Body of pancreas (tissue), 4 donors: ENCODE data around the gene ACSL1. TPM values are rescaled to one million over a fixed set of nuclear protein-coding genes. Genes with fewer than 3 reads are reported as not detected.
A peak's percentile ranks its signal among the peaks of the same experiment; 100 is the strongest.

Experiments used
- ATAC-seq: fragments of 150-250 bp; one replicate; pipeline ENCODE4 v1.9.1; 2016
- DNase-seq, 4 donors: peaks; one replicate each; pipeline ENCODE4 v3.0.0-alpha.2; 2019
- H3K27ac ChIP-seq, 4 donors: fragments of 200-600 bp; sonication (generic); 1 replicate in 3 of 4; 2 replicates in 1 of 4; pipeline versions ENCODE4 v1.5.1 to v1.6.1; 2016 to 2019; ENCODE audit warnings: mild to moderate bottlenecking in 1 of 4, mixed read lengths in 1 of 4, moderate library complexity in 1 of 4
- H3K27me3 ChIP-seq, 2 donors: fragments of 200-600 bp; sonication (generic); one replicate each; pipeline ENCODE4 v1.6.0; 2016; ENCODE audit warnings: mild to moderate bottlenecking in 1 of 2
- H3K36me3 ChIP-seq, 2 donors: fragments of 200-600 bp; sonication (generic); replicated peaks in 1 of 2; 2 replicates each; pipeline ENCODE4 v1.5.1; 2016; ENCODE audit warnings: low read depth in 2 of 2; ENCODE audit not compliant: insufficient read depth in 1 of 2
- H3K4me1 ChIP-seq: fragments of 200-600 bp; sonication (generic); one replicate; pipeline ENCODE4 v1.6.0; 2016
- H3K4me3 ChIP-seq, 2 donors: fragments of 200-600 bp; sonication (generic); 1 replicate in 1 of 2; 2 replicates in 1 of 2; pipeline ENCODE4 v1.5.1; 2016 to 2019
- H3K9me3 ChIP-seq, 3 donors: fragments of 200-600 bp; sonication (generic); 1 replicate in 2 of 3; 2 replicates in 1 of 3; pipeline ENCODE4 v1.5.1; 2016
- POLR2A ChIP-seq, 3 donors: fragments of 450-650 bp; IDR thresholded peaks; one replicate each; pipeline ENCODE4 v1.6.1; 2016; ENCODE audit warnings: antibody characterized with exemption in 3 of 3, mild to moderate bottlenecking in 2 of 3
- WGBS, 2 donors: methylation state at CpG; one replicate each; pipeline ENCODE4 v1.1.5; 2017; 5-methylcytosine and 5-hydroxymethylcytosine counted together
- intact Hi-C: fragments of 100-400 bp; cut with DNase I; formaldehyde crosslinking; loops from one replicate; pipeline ENCODE4 v1.15.1; 2023
- total RNA-seq, 2 donors: library from RNA; depleted of rRNA; stranded (reverse); fragments of >200 nt; gene quantifications; one replicate each; pipeline ENCODE4 v1.1.0, GENCODE V29; 2016
- TF ChIP-seq, protein P1 (sequence below), 7 experiments: fragments of 450-650 bp in 4 of 7; fragments of 200-600 bp in 3 of 7; sonication (generic) in 3 of 7; IDR thresholded peaks; one replicate each; pipeline ENCODE4 v1.5.1; 2016 to 2019; ENCODE audit warnings: antibody characterized with exemption in 7 of 7

Gene ACSL1
- total RNA-seq, 2 donors from 2014 or later = 36.6 to 193 TPM

GRCh38 chr4:184801781-184802696 is 23.7 kb downstream of the ACSL1 start:
- Histone ChIP-seq H3K27ac (no peak overlapping the region), H3K9me3 (no peaks in the 10 kb centered on the region), H3K4me3 (no peak overlapping the region), H3K4me1 (peaks cover 35% of the 10 kb centered on the region), H3K27me3 (no peaks in the 10 kb centered on the region), H3K36me3 (no peaks in the 10 kb centered on the region)
- no peak for TF ChIP-seq POLR2A (IDR thresholded peaks at IDR 0.05)
- TF ChIP-seq, protein P1, sequence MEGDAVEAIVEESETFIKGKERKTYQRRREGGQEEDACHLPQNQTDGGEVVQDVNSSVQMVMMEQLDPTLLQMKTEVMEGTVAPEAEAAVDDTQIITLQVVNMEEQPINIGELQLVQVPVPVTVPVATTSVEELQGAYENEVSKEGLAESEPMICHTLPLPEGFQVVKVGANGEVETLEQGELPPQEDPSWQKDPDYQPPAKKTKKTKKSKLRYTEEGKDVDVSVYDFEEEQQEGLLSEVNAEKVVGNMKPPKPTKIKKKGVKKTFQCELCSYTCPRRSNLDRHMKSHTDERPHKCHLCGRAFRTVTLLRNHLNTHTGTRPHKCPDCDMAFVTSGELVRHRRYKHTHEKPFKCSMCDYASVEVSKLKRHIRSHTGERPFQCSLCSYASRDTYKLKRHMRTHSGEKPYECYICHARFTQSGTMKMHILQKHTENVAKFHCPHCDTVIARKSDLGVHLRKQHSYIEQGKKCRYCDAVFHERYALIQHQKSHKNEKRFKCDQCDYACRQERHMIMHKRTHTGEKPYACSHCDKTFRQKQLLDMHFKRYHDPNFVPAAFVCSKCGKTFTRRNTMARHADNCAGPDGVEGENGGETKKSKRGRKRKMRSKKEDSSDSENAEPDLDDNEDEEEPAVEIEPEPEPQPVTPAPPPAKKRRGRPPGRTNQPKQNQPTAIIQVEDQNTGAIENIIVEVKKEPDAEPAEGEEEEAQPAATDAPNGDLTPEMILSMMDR (IDR thresholded peaks at IDR 0.05) = no peak
- no peak for DNase-seq
- intact Hi-C loops = loop anchor here (10.0 kb wide), 1 partner anchor 47 kb away; no protein-coding TSS in a partner anchor
- no peak for ATAC-seq
- WGBS, 2 donors = 78 to 85% methylated on average over 10 of the region's 10 CpGs

- Histone ChIP-seq H3K27me3 (no peaks in the 10 kb centered on the region), H3K27ac (no peak overlapping the region), H3K4me3 (no peak overlapping the region), H3K9me3 (no peaks in the 10 kb centered on the region), H3K4me1 (peaks cover 19% of the 10 kb centered on the region), H3K36me3 (no peaks in the 10 kb centered on the region)
- ATAC-seq = no peak
- 91 to 96% methylated on average over 6 of the region's 7 CpGs for WGBS, 2 donors
- DNase-seq = no peak
- intact Hi-C loops = no loop called here
- TF ChIP-seq POLR2A (IDR thresholded peaks at IDR 0.05) = no peak
- TF ChIP-seq, protein P1 (IDR thresholded peaks at IDR 0.05) = no peak
Observed at GRCh38 chr4:184798504-184798903, 27.3 kb downstream of the ACSL1 start.

DNA sequence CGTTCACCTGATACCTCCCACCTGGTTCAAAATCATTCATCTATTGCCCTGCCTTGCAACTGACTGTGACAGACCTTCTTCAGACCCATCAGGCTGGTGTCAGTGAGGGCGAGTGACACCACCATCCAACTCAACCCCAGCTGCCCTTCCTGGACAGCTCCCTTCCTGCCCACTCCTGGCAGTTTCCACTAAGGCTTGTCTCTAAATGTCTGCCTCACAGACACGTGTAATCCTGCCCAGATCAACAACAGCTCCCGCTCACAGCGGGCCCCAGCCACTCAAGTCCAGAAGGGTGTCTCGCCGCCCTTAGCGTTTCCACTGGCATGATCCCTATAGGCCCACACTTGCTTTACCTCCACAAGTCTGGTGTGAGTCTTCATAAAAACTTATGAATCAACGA is 28.9 kb downstream of the ACSL1 start:
- H3K27me3 ChIP-seq = no peaks in the 10 kb centered on the region
- no peaks in the 10 kb centered on the region for H3K9me3 ChIP-seq
- no peak overlapping the region for H3K27ac ChIP-seq
- ATAC-seq (no peak), DNase-seq (no peak)
- intact Hi-C loops = no loop called here
- no peak overlapping the region for H3K4me3 ChIP-seq
- H3K36me3 ChIP-seq = no peaks in the 10 kb centered on the region
- no peak for TF ChIP-seq POLR2A (IDR thresholded peaks at IDR 0.05)
- TF ChIP-seq, protein P1 (IDR thresholded peaks at IDR 0.05) = no peak
- H3K4me1 ChIP-seq = peaks cover 29% of the 10 kb centered on the region
- 89 to 92% methylated on average over 9 of the region's 9 CpGs for WGBS, 2 donors

DNA sequence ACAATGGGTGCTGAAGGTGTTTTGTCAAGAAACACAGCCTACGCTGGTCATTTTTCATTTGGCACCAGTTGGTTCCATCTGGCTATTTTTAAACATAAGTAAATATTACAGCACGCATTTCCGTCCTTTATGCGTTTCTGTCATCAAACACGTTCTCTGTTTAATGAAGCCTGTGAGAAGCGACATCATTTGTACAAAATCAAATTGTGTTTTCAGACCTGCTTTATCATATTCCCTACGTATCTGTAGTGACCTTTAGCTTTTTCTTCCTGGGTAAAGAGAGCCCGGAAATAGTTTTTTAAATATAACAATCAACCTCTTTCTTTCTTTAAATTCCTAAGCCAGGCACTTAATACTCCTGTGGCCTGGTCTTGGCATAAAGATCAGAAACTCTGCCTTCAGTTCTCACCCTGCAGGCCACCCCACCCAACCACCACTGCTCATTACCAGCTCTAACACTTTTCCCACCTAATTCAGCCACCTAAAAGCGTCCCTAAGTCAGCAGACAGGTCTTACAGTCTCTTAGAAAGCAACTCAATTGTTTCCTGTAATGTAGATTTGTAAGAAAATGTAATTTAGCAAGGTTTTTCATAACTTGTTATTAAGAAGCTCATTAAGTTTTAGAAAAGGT is 30.4 kb downstream of the ACSL1 start:
- no peak overlapping the region for H3K4me3 ChIP-seq
- intact Hi-C loops = no loop called here
- TF ChIP-seq, protein P1 (IDR thresholded peaks at IDR 0.05) = no peak
- no peak for TF ChIP-seq POLR2A (IDR thresholded peaks at IDR 0.05)
- peaks cover 29% of the 10 kb centered on the region for H3K4me1 ChIP-seq
- H3K36me3 ChIP-seq = no peaks in the 10 kb centered on the region
- H3K9me3 ChIP-seq = no peaks in the 10 kb centered on the region
- no peak for DNase-seq
- ATAC-seq = peak; percentile 56
- H3K27me3 ChIP-seq = no peaks in the 10 kb centered on the region
- peak overlapping the region; percentile 52 to 76 (median 66) for H3K27ac ChIP-seq
- WGBS, 2 donors = 15 to 30% methylated on average over 9 of the region's 9 CpGs
